Activated T-helper 1 cell treated with Interleukin-2 at 50 U/mL for 16 hours (primary cell): ENCODE results near the gene PLCL2.
A peak's percentile ranks its signal among the peaks of the same experiment; 100 is the strongest.

Source experiments
- DNase-seq: peaks from one replicate; pipeline ENCODE4 v3.0.0-alpha.2; 2020; ENCODE audit warnings: low read depth

Gene PLCL2

DNA sequence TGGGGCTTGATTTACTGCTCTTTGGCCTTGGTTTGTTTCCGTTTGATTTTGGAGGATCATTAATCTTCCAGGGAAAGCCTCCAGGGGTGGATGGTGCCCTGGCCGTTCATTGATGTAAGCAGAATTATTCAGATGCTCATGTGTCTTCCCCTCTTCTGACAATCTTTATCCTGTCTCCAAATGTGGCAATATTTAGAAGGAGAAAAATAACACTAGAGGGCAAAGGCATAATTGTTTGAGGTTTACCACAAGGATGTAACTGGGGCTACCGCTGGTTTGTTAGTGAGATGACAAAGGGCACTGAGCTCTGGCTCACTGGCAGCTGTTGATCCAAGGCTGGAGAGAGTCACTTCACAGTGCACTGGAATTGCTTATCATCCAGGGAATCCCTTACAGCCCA is 18.2 kb upstream of the PLCL2 start:
- no peak for DNase-seq

DNA sequence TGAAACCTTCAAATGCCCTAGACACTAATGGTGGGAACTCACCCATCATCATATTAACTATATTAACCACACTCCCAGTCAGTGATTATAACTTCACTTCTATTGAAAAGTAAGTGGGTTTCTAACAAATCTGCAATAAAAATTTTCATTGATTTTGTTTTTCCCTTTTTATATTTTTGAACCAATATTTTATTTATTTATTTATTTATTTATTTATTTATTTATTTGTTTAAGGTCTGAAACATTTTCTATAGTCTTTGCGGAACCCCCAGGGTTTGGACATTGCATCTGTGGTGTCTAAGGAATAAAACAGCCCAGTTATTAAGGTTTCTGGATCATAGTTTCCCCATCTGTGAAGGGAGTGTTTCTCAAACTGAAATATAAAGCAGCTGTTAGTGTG is 16.2 kb upstream of the PLCL2 start:
- no peak for DNase-seq

DNA sequence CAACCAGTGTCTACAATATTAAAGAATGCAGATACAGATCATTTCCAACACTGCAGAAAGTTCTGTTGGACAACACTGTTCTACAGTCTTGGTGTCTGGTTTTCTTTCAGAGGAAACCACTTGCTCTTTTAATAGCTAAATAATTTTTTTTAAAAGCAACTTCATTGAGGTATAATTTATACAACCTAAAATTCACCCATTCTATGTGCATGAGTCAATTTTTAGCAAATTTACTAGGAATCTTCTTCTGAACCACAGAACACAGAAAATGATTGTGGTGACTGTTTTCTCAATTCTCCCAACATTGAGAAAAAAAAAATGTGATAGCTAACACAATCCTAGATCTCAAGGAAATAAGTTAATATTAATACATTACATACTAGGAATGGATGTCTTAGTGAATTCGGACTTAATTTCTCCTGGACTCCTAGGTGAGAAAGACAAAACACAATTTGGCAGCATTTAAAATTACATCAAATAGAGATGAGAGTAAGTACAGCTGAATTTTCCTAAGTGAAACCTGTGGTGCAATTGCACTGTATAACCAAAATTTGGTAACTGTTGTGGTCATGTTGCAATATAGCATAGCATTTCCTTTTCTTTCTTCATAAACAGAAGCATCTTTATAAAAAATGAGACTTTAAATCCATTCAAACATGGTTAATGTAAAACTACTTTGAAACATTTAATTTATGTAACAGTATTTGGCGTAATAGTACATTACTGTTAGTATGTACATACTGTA is 15.3 kb upstream of the PLCL2 start:
- no peak for DNase-seq

DNA sequence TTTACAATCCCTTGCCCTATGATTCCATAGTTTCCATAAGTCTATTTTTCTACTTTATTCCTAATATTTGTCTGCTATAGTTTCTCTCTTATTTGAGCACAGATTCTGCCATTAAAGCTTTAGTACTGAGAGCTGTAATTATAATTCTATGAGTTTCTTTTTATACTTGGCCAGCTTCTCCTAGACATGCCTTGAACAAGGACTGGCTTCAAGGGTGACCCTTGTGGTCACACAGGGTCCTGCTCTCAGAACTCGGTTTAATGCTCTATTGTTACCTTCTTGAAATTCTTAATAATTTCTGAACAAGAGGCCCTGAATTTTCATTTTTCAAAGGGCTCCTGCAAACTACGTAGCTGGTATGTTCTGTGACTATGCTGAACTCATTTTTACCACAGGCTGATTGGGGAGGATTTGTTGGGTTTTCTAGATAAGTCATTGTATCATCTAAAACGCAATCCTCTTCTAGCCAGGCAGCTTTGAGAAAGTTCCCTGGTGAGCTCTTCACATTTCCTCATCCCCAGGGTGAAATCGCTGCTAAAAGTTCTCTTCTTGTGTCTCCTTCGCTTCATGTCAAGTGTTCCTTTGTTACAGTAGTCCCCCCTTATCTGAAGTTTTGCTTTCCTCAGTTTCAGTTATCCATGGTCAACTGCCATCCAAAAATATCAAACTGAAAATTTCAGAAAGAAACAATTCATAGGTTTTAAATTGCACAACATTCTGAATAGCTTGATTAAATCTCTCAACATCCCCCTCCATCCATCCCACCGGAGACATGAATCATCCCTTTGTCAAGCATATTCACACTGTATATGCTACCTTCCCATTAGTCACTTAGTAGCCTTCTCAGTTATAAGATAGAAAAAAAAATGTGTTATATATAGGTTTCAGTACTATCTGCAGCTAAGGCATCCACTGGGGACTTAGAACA is 12.6 kb upstream of the PLCL2 start:
- DNase-seq: no peak

DNA sequence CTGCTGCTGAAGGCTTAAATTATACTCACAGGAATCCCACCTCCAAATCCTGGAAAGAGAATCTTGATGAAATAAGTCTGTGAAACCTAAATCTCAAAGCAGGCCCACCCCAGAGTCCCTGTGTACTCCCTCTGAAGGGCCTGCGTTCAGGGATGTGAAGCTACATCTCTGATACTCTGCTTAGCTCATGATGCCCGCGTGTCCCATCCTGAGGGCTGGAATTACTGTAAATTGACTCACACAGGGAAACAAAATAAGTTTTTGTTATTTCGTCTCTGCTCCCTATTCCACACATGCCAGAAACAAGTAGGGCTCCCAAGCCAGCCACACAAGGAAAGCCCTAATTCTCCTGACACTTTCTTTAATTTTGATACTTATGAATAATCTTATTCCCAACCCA is 10.9 kb upstream of the PLCL2 start:
- DNase-seq: no peak

DNA sequence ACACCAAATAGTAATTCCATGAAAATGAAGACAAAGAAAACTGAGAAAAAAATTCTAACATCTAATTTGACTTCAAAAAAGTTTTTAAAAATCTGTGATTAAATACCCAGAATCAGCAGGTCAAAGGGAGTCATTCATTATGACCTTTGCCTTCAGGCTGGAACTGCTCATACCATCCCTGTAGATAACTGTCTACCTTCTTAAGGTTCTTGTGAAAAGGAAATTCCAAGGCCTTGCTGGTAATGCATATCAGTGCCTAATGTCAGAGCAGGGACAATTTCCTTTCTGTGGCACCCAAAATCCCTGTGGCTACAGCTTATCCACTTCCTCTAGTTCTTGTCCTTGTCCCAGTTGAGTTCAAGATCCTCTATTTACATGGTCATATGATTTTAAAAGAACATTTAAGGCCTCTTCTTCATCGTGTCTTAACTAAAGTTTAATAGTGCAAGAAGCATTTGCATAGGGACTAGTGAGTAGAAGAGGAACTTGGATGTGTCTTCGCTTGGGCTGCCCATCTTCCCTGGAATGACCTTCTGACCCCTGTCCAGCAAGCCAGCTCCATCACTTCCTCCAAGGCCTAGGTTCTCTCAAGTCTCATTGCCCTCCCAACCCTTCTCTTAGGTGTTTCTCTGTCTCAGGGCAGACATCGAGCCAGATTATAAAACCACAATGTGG is 8.7 kb upstream of the PLCL2 start:
- no peak for DNase-seq

DNA sequence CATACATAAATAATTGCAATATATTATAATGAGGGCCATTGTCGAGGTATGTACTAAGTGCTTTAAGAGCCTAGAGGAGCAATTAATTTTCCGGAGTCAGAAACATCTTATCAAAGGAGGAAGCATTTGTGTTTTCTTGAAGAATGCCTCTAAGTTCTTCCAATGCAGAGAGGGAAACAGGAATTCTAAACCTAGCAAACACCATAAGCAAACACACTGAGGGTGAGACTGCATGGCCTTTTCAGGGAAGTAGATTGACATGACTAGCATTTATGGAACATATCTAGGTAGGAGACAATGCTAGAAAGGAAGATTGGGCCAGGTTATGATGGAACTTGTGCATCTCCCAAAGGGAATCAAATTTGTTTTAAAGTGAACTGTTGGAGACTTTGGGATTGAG is 7.2 kb upstream of the PLCL2 start:
- no peak for DNase-seq

DNA sequence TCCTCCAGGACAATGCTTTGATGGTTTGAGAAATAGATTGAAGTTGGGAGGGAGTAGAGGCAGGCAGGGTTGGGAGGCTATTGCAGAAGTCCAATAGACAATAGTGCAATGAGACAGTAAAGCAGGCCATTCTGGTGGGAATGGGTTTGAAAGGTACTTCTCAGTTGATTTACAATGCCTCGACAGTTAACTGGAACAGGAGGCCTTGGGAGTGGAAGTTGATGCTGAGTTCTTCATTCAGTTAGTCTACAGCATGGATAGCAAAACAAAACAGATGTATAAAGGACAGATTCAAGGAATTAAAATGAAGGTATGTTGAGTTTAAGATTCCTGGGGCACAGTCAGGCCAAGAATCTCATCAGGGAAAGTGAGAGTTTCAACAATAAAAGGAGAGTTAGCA is 6.8 kb upstream of the PLCL2 start:
- DNase-seq: no peak

DNA sequence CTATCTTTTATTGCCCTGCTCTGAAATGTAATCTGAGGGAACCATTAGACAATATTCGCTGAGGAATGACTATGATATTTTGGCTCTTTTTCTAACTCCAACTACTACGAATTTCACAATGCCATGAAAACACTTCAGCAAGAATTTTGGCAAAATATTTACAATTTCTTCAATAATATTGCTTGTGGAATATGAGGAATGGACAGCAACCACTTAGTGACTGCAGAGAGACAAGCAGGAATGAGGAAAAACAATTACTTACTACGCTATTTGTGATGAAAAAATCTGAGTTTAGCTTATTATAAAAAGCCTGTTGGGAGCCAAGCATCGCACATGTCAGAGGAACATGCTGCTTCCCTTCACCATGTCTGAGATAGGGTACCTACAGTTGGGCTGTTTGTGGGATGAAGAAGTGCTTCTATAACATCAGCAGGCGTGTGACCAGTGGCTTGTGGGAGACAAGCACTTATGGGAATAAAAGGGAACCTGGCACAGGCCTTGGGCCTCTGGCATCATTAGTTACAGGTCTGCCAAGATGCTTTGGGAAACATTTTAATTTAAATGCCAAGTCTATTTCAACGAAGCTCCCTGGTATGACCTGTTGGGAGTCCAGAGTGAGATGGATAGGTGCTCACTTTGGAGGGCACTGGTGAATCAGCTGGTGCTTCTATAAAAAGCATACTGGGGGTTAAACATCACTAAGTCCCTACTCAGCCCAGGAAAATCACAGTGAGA is 2.7 kb upstream of the PLCL2 start:
- DNase-seq: no peak

DNA sequence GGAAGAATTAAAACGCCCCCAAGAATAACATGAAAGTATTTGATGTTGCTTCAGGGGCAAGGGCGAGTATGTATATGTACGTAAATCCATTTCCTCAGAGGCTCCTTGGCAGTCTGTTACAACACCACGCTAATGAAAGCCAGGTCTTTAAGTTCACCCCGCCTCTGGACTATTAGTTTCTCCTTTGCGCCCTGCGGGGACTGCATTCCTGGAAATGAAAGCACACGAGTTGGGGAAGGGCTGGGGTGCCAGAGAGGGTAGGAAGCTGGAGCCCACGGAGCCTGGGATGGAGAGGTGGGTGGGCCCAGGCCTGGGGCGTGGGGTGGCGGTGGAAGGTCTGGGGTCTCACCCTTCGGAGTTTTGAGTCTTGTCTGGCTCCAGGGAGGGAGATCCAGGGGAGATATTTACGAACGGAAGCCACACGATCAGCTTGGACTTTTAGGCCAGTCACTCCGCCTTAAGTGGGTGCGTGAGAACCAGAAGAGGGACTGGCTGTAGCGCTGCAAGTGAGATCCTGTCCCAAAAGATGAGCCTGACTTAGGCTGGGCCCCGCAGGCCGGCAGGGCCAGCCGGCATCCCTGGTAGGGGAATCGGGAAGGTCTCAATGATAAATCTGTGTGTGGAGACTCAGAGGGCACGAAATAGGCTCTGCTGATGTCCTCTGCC is 1.6 kb upstream of the PLCL2 start:
- no peak for DNase-seq

DNA sequence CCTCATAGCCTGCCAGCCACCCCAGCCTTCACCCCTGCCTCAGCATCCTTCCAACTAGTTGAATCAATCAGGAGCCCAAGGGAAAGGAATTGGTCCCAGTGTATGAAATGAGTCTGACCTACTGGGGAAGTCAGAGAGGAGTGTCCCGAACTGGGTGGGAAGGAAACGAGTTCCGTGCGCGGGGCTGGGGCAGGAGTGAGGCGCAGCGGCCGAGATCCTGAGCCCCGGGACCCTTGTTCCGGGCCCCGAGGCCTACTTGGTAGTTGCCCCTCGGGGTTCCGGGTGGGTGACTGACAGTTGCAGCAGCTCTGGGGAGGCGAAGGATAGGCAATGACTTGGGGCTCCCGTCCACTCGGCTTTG is 1.1 kb upstream of the PLCL2 start:
- no peak for DNase-seq

DNA sequence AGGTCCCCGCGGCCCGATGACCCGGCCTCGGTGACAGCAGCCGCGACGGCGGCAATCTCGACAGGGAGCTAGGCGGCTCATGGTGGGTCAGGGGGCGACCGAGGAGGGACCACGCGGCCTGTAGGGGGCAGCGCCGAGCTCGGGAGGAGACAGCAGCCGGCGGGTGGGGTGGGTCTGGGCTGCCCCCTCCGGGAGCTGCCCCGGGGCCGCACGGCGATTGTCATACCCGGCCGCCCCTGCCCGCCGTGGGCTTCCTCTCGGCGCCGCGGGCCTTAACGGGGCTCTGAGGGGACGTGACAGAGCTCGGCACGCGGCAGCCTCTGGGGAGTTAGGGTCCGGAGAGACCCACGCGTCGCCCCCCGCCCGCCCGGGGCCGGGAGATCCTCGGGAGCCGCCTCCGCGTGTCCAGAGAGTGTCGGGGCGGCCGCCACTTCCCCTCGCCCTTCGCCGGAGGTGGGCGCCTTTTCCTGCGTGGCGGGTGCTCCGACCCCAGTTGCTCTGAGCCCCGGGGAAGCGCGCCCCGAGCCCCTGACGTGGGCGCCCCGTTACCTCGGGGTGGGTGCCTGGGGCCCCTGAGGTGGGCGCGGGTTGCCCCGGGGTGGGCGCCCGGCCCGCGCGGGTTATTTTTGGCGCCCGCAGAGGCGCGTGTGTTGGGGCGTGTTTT is 539 bp upstream of the PLCL2 start:
- peak; percentile 52 for DNase-seq

DNA sequence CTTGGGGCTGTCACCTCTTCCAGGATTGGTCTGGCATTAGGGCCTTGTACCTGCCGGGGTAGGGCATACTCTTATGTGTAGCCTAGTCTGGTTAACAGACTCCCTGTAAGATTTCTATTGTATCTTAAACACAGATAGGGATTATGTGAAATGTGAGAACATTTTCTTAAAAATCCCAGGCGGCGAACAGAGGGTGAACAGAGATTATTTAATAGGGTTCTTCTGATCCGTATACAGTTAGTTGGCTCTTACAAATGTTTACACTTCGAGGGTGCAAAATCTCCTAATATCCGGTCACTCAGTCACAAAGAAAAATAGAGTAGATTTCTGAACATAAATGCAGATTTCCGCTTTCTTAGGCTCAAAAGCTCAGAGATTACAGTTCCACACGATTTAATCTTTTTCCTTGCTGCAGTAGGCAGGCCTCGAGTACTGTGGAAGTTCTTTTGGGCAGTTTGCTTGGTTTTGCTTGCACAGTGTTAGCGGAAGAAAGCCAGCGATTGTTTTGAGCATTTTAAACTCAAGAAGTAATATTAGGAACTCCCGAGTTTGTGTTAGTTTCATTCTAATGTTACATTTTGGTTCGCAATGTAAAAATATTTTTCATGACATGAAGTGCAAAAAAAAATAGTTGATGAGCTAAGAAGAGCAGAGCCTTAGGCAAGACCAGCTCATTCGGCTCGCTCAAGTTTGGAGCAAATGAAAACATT is 993 bp downstream of the PLCL2 start:
- DNase-seq: no peak

DNA sequence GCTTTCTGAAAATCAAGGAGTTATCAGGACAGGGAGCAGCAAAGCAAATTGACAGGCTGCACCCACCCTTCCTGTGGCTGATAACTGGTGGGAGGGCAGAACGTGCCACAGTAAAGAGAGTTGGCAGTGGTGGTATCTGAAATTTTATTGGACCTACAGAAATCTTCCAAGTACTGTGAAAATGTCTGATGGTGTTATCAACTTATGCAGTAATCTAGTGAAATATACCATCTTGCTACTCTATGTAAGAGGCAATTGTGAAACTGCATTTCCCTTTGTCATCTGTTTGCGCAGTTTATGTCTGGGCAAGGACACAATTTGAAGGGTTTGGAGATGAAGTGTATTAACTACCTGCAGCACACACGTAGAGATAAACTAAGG is 1.5 kb downstream of the PLCL2 start:
- DNase-seq: no peak

DNA sequence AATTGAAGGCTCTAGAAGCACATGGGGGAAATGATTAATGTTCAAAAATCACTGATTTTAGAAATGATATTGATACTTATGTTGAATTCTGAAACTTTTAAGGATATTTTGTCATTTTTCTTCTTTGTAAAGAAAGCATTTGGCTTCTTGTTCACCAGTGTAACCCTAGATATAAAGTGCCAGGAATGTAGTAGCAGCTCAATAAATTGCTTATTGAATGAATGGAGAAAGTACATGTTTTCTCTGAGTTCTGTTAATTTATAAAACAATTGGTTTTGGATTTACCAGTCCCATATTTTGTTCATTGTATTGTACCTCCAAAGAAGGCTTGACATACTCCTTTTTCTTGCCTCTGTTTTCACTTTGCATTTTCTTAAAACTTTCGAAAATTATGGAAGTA is 2.4 kb downstream of the PLCL2 start:
- DNase-seq: no peak

DNA sequence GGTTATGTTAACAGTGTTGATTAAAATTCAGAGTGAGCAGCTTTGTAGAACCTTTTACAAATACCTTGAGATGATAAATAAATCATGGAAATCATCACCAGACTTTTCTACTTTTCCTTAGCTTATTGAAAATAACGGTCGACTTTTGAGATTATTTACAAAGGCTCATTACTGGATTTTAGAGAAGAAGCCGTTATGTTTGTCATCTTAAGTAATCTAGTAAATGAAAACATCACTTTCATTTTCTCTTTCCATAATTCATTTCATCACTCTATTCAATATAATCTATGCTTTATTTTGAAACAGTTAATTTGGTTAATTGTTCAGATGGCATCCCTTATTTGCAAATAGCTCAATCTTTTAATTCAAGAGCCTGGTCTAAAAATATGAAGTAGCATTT is 3.6 kb downstream of the PLCL2 start:
- no peak for DNase-seq

DNA sequence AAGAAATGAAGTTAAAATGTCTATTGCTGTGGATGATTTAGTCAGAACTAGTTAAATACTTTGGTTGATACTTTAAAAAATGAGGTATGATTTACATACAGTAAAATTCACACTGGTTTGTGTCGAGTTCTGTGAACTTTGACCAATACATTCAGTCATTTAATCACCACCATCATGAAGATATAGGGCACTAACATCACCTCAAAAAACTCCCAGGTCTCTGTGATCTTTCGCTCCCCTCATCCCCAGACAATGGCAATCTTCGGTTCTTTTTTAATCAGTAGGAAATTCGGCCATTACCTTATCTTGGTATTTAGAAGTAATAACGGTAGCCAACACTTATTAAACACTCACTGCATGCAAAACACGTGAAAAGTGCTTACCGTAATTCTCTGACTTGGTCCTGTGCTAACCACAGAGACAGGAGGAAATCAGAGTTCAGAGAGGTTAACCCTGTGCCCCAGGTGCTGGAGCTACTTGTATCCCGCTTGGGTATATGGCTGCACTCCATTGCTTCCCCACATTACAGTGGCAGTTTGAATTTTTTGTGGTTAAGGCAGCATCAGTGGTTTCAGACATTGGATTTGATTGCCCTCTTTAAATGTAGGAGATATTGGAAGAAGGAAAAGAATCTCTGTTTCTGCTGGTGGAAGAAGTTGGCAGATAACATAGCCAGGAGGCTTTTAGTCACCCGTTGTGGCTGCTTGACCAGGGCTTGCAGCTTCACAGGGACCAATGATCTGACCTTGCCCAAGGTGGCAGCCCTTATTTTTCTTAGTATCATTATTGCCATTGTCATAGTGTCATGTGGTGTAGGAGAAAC is 4.2 kb downstream of the PLCL2 start:
- DNase-seq: no peak

DNA sequence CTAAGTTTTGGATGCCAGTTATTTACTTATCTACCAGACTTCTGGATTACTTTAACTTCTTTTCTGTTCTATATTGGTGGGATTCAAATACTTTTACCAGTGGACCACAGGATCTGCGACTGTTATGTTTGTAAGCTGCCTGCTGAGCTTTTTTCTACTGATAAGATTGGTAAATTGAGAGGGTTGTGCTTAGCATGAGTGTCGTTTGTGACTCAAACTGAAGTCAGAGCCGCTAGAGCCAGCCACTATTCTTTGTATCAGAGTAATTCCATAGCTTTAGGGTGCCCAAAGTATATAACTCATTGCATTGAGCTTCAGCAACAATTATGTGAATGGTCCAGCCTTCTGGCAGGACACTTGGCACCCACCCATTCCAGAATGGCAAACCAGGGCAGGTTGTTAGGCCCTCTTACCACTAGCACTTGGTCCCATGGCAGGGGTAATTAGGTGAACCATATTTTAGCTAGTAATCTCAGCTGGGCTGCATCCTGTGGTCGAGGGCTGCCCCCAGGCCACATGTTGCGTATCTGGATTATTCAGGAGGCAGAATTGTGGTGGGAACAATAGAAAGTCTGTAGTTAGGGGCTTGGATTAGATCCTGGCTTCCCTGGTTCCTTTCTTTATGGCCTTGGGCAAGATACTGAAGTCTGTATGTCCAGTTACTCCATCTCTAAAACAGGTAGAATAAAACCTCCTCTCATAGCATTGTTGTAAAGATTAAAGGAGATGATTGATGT is 6.0 kb downstream of the PLCL2 start:
- no peak for DNase-seq

DNA sequence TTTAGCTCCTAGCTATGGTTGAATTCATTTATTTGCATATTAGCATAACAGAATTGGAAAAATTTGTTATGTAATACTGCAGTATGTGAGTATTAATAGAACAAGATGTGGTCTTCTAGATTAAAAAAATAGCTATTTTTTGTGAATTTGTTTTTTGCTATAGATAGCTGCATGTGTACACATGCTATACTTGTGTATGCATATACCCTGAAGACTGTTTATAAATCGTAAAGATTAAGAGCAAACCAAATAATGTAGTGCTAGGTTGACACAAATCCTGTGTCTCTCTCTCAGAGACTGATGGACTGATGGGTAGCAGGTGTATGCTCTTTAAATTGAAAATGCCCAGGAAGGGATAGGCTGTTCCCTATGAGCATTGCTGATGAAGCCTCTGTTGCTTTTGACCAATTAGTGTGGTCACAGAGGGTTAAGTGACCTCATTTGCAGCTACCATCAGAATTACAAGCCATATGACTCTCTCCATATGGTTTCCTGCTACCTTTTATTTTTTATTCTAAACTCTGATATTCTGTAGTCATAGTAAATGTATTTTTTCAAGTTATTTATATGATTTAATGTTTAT is 9.0 kb downstream of the PLCL2 start:
- no peak for DNase-seq
